ENCODE data around the gene ETV6. TPM values are rescaled to one million over a fixed set of nuclear protein-coding genes. Genes with fewer than 3 reads are reported as not detected.

ETV6 gene
- total RNA-seq, 1 donor from 2014 or later, result 119 TPM

DNA sequence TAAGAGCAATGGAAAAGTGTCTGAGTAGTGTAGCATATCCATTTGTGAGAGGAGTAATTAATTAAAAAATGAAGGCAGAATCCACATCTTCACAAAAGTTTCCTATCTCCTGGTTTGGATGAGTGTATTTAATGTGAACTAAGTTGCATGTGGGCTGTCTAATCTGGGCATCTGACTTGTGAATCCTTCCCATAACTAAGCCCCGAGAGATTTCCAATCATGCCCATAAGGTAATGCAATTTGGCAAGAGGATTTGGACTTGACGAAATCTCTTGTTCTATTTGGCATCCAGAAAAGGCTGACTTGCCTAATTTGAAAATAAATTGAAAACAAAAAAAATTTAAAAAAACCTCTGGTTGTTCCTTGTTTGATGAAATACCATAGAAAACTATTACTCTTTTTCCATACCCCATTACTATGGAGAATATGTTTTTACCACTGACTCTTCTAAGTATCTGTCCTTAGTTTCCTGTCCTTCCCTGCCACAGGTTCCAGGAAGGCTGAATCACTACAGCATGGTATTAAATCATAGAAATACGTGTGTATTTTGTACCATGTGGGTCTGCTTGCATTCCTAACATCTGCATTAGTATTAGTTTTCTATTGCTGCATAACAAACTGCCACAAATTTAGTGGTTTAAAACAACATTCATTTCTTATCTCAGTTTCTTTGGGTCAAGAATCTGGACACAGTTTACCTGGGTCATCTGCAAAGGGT, 48.4 kb downstream of the ETV6 start:
- DNase-seq, result no peak
- H3K36me3 Mint-ChIP-seq (ENCODE audit: low read depth), result peaks cover 44% of the 10 kb centered on the region
- H3K27me3 Mint-ChIP-seq, result no peaks in the 10 kb centered on the region
- H3K9me3 Mint-ChIP-seq, result no peaks in the 10 kb centered on the region
- intact Hi-C loops (cut with micrococcal nuclease), result no loop called here
- H3K4me3 Mint-ChIP-seq, result no peak overlapping the region
- no peak overlapping the region for H3K27ac Mint-ChIP-seq
- peaks cover 53% of the 10 kb centered on the region for H3K4me1 Mint-ChIP-seq

DNA sequence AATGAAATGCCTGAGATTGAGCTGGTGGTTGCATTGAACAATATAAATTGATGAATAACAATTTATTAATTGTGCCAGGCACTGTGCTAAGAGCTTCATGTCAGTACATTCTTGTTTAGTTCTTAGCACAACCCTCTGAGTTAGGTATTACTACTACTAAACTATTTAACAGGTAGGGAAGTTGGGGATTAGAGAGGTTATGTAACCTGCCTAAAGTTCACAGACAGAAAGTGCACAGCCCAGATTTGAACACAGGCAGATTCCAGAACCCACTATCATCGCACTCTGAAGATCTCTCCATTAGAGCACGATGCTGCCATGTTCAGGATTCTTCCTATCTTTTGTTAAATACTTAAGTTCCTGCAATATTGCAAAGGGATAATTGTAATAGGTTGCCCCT, 49.3 kb downstream of the ETV6 start:
- Mint-ChIP-seq H3K27me3 (no peaks in the 10 kb centered on the region), H3K9me3 (peaks cover 6% of the 10 kb centered on the region), H3K4me3 (no peak overlapping the region), H3K27ac (peak overlapping the region; percentile 52), H3K36me3 (ENCODE audit: low read depth) (peaks cover 45% of the 10 kb centered on the region), H3K4me1 (peaks cover 58% of the 10 kb centered on the region)
- DNase-seq, result no peak
- intact Hi-C loops (cut with micrococcal nuclease), result no loop called here

DNA sequence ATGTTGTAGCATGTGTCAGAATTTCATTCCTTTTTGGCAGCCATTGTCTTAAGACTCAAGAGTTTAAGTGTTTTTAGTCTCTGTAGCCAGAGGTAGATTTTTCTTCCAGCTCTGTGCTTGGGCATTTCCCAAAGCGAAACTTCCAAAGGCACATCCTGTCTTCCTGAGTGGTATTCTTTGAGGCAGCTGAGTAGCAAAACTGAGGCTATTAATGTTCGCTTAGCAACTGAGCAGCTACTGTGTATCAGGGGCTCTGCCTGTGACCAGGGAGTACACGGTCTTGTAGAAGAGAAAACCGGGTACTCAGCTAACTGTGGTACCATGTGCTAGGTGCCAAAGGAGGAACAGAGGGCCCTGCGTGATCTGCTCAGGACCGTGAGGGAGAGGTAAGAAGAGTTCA, 52.0 kb downstream of the ETV6 start:
- intact Hi-C loops (cut with micrococcal nuclease), result no loop called here
- Mint-ChIP-seq H3K36me3 (ENCODE audit: low read depth) (peaks cover 38% of the 10 kb centered on the region), H3K27ac (peak overlapping the region; percentile 19), H3K4me3 (peak overlapping the region; percentile 2), H3K9me3 (peaks cover 6% of the 10 kb centered on the region), H3K4me1 (peaks cover 50% of the 10 kb centered on the region), H3K27me3 (no peaks in the 10 kb centered on the region)
- no peak for DNase-seq

DNA sequence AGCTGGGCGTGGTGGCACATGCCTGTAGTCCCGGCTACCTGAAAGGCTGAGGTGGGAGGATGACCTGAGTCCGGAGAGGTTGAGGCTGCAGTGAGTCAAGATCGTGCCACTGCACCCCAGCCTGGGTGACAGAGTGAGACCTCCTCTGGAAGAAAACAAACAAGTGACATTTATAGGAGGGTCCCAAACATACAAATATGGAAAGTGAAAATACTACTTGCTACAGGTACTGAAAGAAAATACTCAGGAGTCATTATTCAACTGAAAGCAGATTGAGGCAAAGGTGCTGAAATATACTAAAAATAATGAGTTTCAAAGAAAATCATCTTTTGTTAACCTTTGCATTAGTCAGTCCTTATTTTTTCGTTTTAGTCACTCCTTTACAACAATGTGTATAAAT, 53.5 kb downstream of the ETV6 start:
- intact Hi-C loops (cut with micrococcal nuclease), result loop anchor here (2.0 kb wide), 2 partner anchors 24 to 50 kb away; no protein-coding TSS in a partner anchor
- Mint-ChIP-seq H3K9me3 (peaks cover 6% of the 10 kb centered on the region), H3K27ac (peak overlapping the region; percentile 88), H3K4me3 (peak overlapping the region; percentile 39), H3K4me1 (peaks cover 46% of the 10 kb centered on the region), H3K36me3 (ENCODE audit: low read depth) (peaks cover 30% of the 10 kb centered on the region), H3K27me3 (no peaks in the 10 kb centered on the region)
- no peak for DNase-seq

DNA sequence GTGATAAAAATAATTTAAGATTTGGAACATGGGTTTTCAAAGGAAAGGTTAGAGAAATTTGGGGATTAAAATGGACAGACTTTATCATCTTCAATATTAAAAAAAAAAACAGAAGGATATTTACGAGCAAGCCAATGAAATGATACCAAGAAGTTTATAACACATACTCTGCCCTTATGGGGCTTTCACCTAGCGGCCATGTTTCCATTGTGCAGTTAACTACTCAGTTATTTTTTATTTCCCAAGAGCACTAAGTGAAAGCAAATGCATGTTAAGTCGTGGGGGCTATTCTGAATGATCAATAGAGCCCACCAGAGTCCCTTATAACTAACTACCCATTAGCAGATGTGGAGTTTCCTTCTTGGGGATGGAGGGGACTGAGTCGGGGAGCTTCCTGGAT, 53.9 kb downstream of the ETV6 start:
- Mint-ChIP-seq H3K27me3 (no peaks in the 10 kb centered on the region), H3K4me1 (peaks cover 42% of the 10 kb centered on the region), H3K27ac (peak overlapping the region; percentile 88), H3K36me3 (ENCODE audit: low read depth) (peaks cover 26% of the 10 kb centered on the region), H3K9me3 (peaks cover 6% of the 10 kb centered on the region), H3K4me3 (peak overlapping the region; percentile 39)
- intact Hi-C loops (cut with micrococcal nuclease), result loop anchor here (2.0 kb wide), 2 partner anchors 23 to 51 kb away; no protein-coding TSS in a partner anchor
- no peak for DNase-seq

DNA sequence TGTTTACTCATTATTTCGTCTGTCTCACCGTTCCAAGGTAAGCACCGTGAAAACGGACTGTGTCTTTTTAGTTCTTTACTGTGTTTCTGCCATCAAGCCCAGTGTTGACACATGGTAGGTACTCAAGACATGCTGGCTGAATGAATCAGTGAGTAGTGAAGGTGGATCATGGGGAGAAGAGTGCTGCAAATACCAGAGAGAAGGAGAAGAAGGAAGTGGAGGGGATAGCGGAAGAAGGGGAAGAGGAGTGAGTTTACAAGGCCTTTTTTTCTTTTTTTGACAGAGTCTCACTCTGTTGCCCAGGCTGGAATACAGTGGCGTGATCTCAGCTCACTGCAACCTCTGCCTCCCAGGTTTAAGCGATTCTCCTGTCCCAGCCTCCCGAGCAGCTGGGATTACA, 54.6 kb downstream of the ETV6 start:
- peak overlapping the region; percentile 18 for H3K27ac Mint-ChIP-seq
- no peak overlapping the region for H3K4me3 Mint-ChIP-seq
- H3K36me3 Mint-ChIP-seq (ENCODE audit: low read depth), result peaks cover 26% of the 10 kb centered on the region
- H3K27me3 Mint-ChIP-seq, result no peaks in the 10 kb centered on the region
- H3K9me3 Mint-ChIP-seq, result peaks cover 6% of the 10 kb centered on the region
- no peak for DNase-seq
- peaks cover 43% of the 10 kb centered on the region for H3K4me1 Mint-ChIP-seq
- intact Hi-C loops (cut with micrococcal nuclease), result no loop called here

DNA sequence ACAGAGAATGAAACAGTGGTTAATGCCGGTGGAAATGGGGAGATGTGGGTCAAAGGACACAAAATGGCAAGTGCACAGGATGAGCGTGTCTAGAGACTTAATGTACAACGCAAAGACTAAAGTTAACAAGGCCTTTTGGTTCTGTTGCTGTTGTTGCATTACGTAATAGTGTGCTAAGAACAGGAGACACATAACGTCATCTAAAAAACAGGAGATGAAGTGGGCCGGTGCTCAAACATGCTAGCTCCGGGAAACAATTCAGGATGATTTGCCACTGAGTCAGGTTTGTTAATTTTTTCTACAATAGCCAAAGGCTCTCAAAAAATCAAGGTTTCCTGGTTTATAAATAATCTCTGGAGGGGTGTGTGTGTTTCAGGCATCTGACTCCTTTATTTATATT, 55.5 kb downstream of the ETV6 start:
- no peaks in the 10 kb centered on the region for H3K27me3 Mint-ChIP-seq
- intact Hi-C loops (cut with micrococcal nuclease), result no loop called here
- H3K27ac Mint-ChIP-seq, result no peak overlapping the region
- peaks cover 29% of the 10 kb centered on the region for H3K36me3 Mint-ChIP-seq (ENCODE audit: low read depth)
- peaks cover 6% of the 10 kb centered on the region for H3K9me3 Mint-ChIP-seq
- no peak for DNase-seq
- H3K4me1 Mint-ChIP-seq, result peaks cover 40% of the 10 kb centered on the region
- H3K4me3 Mint-ChIP-seq, result no peak overlapping the region

DNA sequence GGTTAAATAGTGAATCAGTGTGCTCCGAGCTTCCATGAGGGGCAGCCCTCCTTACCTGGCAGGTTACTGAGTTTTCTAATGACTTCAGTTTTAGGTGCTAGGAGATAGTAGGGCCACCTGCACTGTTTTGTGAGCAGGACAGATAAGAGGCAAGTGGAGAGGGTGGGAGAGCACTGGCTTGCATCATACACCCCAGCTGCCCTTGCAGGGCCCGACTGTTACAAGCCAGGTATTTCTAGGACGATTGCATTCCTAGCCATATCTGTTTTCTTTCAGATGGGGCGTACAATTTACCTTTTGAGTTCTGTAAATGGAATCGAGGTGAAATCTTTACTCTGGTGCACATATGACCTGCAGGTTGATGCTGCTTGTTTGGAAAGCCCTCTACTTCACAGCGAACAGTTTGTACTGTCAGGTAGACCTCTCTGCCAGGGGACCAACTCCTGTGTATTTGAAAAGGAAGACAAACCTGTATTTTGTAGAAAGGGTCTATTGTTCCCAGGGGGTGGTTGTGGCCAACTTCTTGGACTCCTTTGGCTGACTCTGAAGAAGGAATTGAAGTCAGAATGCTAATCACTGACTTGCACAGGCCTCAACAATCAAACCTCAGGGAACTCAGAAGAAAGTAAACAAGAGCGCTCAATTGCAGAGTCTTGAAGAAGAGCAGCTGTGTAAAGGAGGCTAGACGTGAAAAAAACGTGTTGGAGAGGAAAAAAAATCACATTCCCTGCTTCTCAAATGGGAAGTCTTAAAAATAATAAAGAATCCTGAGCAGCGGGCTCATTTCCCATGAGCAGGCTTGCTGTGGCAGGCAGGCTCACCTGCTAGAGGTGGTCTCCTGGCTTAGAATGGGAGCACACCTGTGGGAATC, 57.3 kb downstream of the ETV6 start:
- Mint-ChIP-seq H3K27me3 (no peaks in the 10 kb centered on the region), H3K4me3 (no peak overlapping the region), H3K4me1 (peaks cover 44% of the 10 kb centered on the region), H3K27ac (no peak overlapping the region), H3K9me3 (peaks cover 6% of the 10 kb centered on the region), H3K36me3 (ENCODE audit: low read depth) (peaks cover 37% of the 10 kb centered on the region)
- no peak for DNase-seq
- intact Hi-C loops (cut with micrococcal nuclease), result no loop called here

DNA sequence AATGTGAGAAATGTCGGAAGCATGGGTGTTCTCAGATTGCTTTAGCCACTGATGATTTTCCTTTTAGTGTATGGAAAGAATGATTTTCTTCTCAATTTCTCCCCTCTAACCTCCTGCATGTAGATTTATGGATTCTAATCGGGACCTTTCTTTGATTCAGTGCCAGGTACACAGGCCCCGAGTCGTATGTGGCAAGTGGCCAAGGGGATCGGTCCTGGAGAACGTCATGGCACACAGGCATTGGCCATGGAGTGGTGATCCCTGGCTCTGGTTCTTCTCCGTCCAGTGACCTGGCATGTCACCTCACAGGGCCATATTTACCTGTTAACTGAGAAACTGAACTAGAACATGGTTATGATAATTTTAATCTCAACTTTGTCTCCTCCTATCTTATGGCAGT, 58.1 kb downstream of the ETV6 start:
- intact Hi-C loops (cut with micrococcal nuclease), result no loop called here
- no peak for DNase-seq
- H3K9me3 Mint-ChIP-seq, result peaks cover 6% of the 10 kb centered on the region
- peaks cover 40% of the 10 kb centered on the region for H3K36me3 Mint-ChIP-seq (ENCODE audit: low read depth)
- peaks cover 46% of the 10 kb centered on the region for H3K4me1 Mint-ChIP-seq
- peak overlapping the region; percentile 10 for H3K27ac Mint-ChIP-seq
- H3K27me3 Mint-ChIP-seq, result no peaks in the 10 kb centered on the region
- no peak overlapping the region for H3K4me3 Mint-ChIP-seq

DNA sequence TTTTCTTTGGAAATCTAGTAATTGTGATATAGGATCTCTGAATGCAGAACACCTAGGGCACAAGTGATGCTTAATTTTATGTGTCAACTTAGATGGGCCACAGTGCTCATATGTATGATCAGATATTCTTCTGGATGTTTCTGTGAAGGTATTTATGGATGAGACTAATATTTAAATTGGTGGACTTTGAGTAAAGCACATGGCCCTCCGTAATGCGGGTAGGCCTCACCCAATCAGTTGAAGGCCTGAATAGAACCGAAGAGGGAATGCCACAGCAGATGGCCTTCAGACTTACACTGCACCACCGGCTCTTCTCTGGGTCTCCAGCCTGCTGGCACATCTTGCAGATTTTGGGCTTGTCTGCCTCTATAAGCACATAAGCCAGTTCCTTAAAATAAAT, 60.0 kb downstream of the ETV6 start:
- DNase-seq, result no peak
- H3K9me3 Mint-ChIP-seq, result no peaks in the 10 kb centered on the region
- H3K4me3 Mint-ChIP-seq, result no peak overlapping the region
- peaks cover 49% of the 10 kb centered on the region for H3K4me1 Mint-ChIP-seq
- intact Hi-C loops (cut with micrococcal nuclease), result no loop called here
- no peak overlapping the region for H3K27ac Mint-ChIP-seq
- peaks cover 46% of the 10 kb centered on the region for H3K36me3 Mint-ChIP-seq (ENCODE audit: low read depth)
- no peaks in the 10 kb centered on the region for H3K27me3 Mint-ChIP-seq

DNA sequence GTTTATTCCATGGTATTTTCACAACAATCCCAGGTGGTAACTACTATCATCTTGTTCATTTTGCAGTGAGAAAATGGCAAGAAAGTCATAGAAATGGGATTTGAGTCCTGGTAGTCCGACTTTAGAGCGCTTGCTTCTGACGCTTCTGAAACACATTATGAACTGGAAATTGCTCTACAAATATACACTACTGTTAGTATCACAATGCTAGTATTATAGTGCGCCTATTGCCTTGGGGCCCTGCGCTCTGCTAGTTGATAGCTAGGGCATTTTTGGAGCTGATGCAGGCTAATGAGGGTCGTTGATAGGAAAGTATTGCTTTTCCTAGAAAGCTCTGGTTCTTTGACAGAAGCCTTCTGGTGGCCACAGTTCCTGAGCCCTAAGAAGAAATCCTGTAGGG, 61.0 kb downstream of the ETV6 start:
- intact Hi-C loops (cut with micrococcal nuclease), result loop anchor here (5.0 kb wide), 1 partner anchor 297 kb away; no protein-coding TSS in a partner anchor
- Mint-ChIP-seq H3K4me3 (no peak overlapping the region), H3K36me3 (ENCODE audit: low read depth) (peaks cover 51% of the 10 kb centered on the region), H3K9me3 (no peaks in the 10 kb centered on the region), H3K27ac (peak overlapping the region; percentile 16), H3K4me1 (peaks cover 50% of the 10 kb centered on the region), H3K27me3 (no peaks in the 10 kb centered on the region)
- DNase-seq, result no peak

DNA sequence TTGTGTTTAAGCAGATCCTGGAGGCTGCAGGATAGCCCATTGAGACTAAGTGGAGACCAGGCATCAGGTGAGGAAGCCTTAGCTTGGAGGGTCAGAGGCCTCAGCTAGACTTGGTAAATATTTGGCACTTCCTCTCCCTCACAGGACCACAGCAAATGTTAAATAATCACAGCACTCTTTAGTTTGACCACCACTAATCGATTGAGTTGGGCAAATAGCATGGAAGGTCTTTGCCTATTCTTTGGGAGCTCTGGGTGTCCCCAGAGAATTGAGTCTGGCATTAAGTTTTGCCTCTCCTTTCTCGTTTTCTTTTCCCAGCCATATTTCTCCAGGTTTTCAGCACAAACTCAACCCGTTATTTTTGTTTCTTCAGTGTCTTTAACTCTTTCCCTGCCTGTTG, 61.4 kb downstream of the ETV6 start:
- Mint-ChIP-seq H3K9me3 (no peaks in the 10 kb centered on the region), H3K4me1 (peaks cover 50% of the 10 kb centered on the region), H3K27me3 (no peaks in the 10 kb centered on the region), H3K4me3 (no peak overlapping the region), H3K27ac (no peak overlapping the region), H3K36me3 (ENCODE audit: low read depth) (peaks cover 55% of the 10 kb centered on the region)
- DNase-seq, result no peak
- intact Hi-C loops (cut with micrococcal nuclease), result loop anchor here (5.0 kb wide), 1 partner anchor 296 kb away; no protein-coding TSS in a partner anchor

DNA sequence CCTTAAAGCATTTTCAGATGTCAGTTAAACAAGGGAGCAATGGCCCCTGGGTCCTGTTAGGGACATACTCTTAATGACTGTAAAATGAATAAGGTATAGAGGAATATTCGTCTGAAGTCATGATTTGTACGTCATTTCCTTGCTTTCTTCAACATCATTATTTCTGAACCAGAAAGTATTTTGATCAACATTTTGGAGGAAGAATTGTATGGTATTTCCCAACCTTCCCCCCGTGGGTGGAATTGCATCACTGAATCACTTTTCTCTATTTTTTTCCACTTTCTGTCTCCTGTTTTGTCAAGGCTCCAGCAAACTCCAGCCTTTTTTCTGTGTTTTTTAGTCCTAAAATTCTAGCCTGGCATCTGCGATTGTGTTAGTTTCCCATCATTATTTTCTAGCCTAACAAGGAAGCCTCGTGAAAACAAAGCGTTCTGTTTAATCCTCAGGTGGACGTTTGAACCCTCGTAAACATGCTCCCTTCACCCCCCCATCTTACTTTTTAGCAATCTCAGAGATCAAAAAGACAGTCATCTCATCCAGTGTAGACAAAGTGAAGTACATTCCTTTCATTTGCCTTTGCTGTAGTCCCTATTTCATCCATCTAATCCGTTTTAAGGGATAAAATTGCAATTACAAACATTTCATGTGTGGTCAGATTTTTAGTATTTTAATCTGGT, 62.3 kb downstream of the ETV6 start:
- Mint-ChIP-seq H3K36me3 (ENCODE audit: low read depth) (peaks cover 61% of the 10 kb centered on the region), H3K4me1 (peaks cover 55% of the 10 kb centered on the region), H3K27me3 (no peaks in the 10 kb centered on the region)

More for the DNA sequence above, 62.3 kb downstream of the ETV6 start:
- DNase-seq, result no peak
- no peaks in the 10 kb centered on the region for H3K9me3 Mint-ChIP-seq
- peak overlapping the region; percentile 10 for H3K27ac Mint-ChIP-seq
- intact Hi-C loops (cut with micrococcal nuclease), result loop anchor here (5.0 kb wide), 1 partner anchor 296 kb away; no protein-coding TSS in a partner anchor
- H3K4me3 Mint-ChIP-seq, result no peak overlapping the region
